Astrocyte (in vitro differentiated cells and primary cell): Measurements from ENCODE around the gene NTN1.

Source experiments
- EZH2 ChIP-seq: IDR thresholded peaks from 2 replicates; pipeline ENCODE4 v1.6.1; 2012; ENCODE audit warnings: mild to moderate bottlenecking, low read length, inconsistent platforms; ENCODE audit not compliant: insufficient read depth
- TF ChIP-seq, protein P1 (sequence below): IDR thresholded peaks from 2 replicates; pipeline ENCODE4 v1.5.1; 2011; ENCODE audit warnings: low read depth, mild to moderate bottlenecking, inconsistent platforms, low read length, moderate library complexity; ENCODE audit not compliant: insufficient read depth

DNA sequence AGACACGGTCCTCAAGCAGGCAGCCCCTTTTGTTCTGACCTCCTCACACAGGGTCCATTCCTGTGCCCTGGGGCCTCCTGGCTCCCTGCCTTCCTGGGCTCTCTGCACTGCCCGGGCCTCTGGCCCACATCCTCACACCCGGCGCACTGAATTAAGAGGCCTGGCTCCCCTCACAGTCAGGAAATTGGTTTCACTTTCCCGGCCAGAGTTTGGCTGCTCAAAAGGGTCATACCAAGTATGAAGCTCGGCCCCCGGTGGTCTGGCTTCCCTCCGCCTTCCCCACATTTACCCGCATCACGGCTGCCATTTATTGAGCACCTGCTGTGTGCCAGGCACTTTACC, 220.0 kb downstream of the NTN1 start:
- TF ChIP-seq, protein P1, sequence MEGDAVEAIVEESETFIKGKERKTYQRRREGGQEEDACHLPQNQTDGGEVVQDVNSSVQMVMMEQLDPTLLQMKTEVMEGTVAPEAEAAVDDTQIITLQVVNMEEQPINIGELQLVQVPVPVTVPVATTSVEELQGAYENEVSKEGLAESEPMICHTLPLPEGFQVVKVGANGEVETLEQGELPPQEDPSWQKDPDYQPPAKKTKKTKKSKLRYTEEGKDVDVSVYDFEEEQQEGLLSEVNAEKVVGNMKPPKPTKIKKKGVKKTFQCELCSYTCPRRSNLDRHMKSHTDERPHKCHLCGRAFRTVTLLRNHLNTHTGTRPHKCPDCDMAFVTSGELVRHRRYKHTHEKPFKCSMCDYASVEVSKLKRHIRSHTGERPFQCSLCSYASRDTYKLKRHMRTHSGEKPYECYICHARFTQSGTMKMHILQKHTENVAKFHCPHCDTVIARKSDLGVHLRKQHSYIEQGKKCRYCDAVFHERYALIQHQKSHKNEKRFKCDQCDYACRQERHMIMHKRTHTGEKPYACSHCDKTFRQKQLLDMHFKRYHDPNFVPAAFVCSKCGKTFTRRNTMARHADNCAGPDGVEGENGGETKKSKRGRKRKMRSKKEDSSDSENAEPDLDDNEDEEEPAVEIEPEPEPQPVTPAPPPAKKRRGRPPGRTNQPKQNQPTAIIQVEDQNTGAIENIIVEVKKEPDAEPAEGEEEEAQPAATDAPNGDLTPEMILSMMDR: no peak
- TF ChIP-seq EZH2: no peak
